Mucosa of descending colon (tissue), 3 donors: ENCODE results near the gene DLX5. TPM values are rescaled to one million over a fixed set of nuclear protein-coding genes. Genes with fewer than 3 reads are reported as not detected.

Experiments used
- ATAC-seq: fragments of 200-7000 bp; cut with Tn5 transposase; one replicate; pipeline ENCODE4 v1.9.1; 2020; ENCODE audit warnings: mild to moderate bottlenecking, moderate library complexity
- DNase-seq, 3 donors: peaks; one replicate each; pipeline ENCODE4 v3.0.0-alpha.2; 2020
- H3K36me3 ChIP-seq: fragments of 200-600 bp; one replicate; pipeline ENCODE4 v1.8.0; 2021; ENCODE audit warnings: low read depth, mild to moderate bottlenecking
- H3K4me1 ChIP-seq: fragments of 200-600 bp; one replicate; pipeline ENCODE4 v1.8.0; 2021; ENCODE audit warnings: low read depth, mild to moderate bottlenecking
- H3K4me3 ChIP-seq: fragments of 200-600 bp; one replicate; pipeline ENCODE4 v1.8.0; 2021; ENCODE audit warnings: mild to moderate bottlenecking
- H3K9me3 ChIP-seq: fragments of 200-600 bp; one replicate; pipeline ENCODE4 v1.8.0; 2021; ENCODE audit warnings: mild to moderate bottlenecking
- CTCF ChIP-seq: fragments of 200-600 bp; IDR thresholded peaks from one replicate; pipeline ENCODE4 v1.8.0; 2022; ENCODE audit warnings: antibody characterized with exemption, mild to moderate bottlenecking
- intact Hi-C, 2 donors: fragments of 100-400 bp; cut with DNase I in 1 of 2; cut with micrococcal nuclease in 1 of 2; formaldehyde crosslinking; loops; one replicate each; pipeline versions ENCODE4 v1.11.0 to v1.11.1; 2022; cut with DNase I, micrococcal nuclease
- total RNA-seq, 3 donors: library from RNA; stranded (reverse); fragmentation: NEBNext Ultra II Directional in 2 of 3; extraction: Animal tissue kit (Norgen Biotek cat#: 25700) in 2 of 3; gene quantifications; one replicate each; pipeline versions ENCODE4 v1.2.1 to v1.2.4, GENCODE V29; 2021 to 2023
- donor health status: DM: no; HTN: no; CAD: no; lungs with moderate emphysema.
- donor health status: DM: no; HTN: no; CAD: no.
- donor health status: DM: no; HTN: yes; CAD: no.

DLX5 gene
- total RNA-seq, 3 donors from 2014 or later, result 0.89 TPM; not detected in 2

GRCh38 chr7:96996111-96996957 is 28.3 kb downstream of the DLX5 start:
- H3K4me3 ChIP-seq, result no peak overlapping the region
- ATAC-seq, result no peak
- intact Hi-C loops, result no loop called here
- no peak for DNase-seq
- H3K36me3 ChIP-seq, result no peaks in the 10 kb centered on the region
- TF ChIP-seq CTCF, result no peak
- no peaks in the 10 kb centered on the region for H3K4me1 ChIP-seq
- H3K9me3 ChIP-seq, result no peaks in the 10 kb centered on the region

GRCh38 chr7:96995406-96996110 is 29.1 kb downstream of the DLX5 start:
- intact Hi-C loops, result no loop called here
- no peak for ATAC-seq
- Histone ChIP-seq H3K9me3 (no peaks in the 10 kb centered on the region), H3K36me3 (no peaks in the 10 kb centered on the region), H3K4me1 (no peaks in the 10 kb centered on the region), H3K4me3 (no peak overlapping the region)
- no peak for DNase-seq
- TF ChIP-seq CTCF, result no peak

- no peaks in the 10 kb centered on the region for H3K9me3 ChIP-seq
- no peaks in the 10 kb centered on the region for H3K36me3 ChIP-seq
- DNase-seq (no peak), ATAC-seq (no peak)
- intact Hi-C loops, result no loop called here
- H3K4me1 ChIP-seq, result no peaks in the 10 kb centered on the region
- no peak overlapping the region for H3K4me3 ChIP-seq
- TF ChIP-seq CTCF, result no peak
These were observed 30.7 kb downstream of the DLX5 start for GRCh38 chr7:96993980-96994379.

GRCh38 chr7:96993094-96993865 is 31.4 kb downstream of the DLX5 start:
- intact Hi-C loops, result no loop called here
- ATAC-seq, result no peak
- Histone ChIP-seq H3K36me3 (no peaks in the 10 kb centered on the region), H3K9me3 (no peaks in the 10 kb centered on the region), H3K4me3 (no peak overlapping the region), H3K4me1 (no peaks in the 10 kb centered on the region)
- DNase-seq, result no peak
- TF ChIP-seq CTCF, result no peak

- no peaks in the 10 kb centered on the region for H3K4me1 ChIP-seq
- no peak for DNase-seq
- TF ChIP-seq CTCF, result no peak
These were observed 32.2 kb downstream of the DLX5 start for GRCh38 chr7:96992192-96993005.

More at GRCh38 chr7:96992192-96993005, 32.2 kb downstream of the DLX5 start:
- H3K9me3 ChIP-seq, result no peaks in the 10 kb centered on the region
- intact Hi-C loops, result no loop called here
- H3K36me3 ChIP-seq, result no peaks in the 10 kb centered on the region
- no peak for ATAC-seq
- H3K4me3 ChIP-seq, result no peak overlapping the region
